Heart left ventricle (tissue), 16 donors: ENCODE data around the gene PGAP2. TPM values are rescaled to one million over a fixed set of nuclear protein-coding genes. Genes with fewer than 3 reads are reported as not detected.
"Not testable (repeated sequence)": the region's sequence is repeated elsewhere in the genome, so short reads cannot be mapped to it uniquely, and the experiment has no call there.

Experiments used
- ATAC-seq, 4 donors: fragments of 200-7000 bp; cut with Tn5 transposase; one replicate each; pipeline ENCODE4 v1.9.1; 2020 to 2022; ENCODE audit warnings: moderate library complexity in 4 of 4, mild to moderate bottlenecking in 3 of 4, moderate number of reproducible peaks in 1 of 4
- DNase-seq, 5 donors: peaks; one replicate each; pipeline ENCODE4 v3.0.0-alpha.2; 2020
- H3K27ac ChIP-seq, 12 donors: fragments of 200-600 bp; sonication (generic) in 4 of 12; one replicate each; pipeline versions ENCODE4 v1.5.0 to v1.8.0; 2016 to 2022; ENCODE audit warnings: mild to moderate bottlenecking in 2 of 12
- H3K27me3 ChIP-seq, 9 donors: fragments of 200-600 bp; sonication (generic) in 2 of 9; one replicate each; pipeline versions ENCODE4 v1.5.1 to v1.8.0; 2016 to 2022; ENCODE audit warnings: mild to moderate bottlenecking in 3 of 9
- H3K36me3 ChIP-seq, 9 donors: fragments of 200-600 bp; sonication (generic) in 2 of 9; one replicate each; pipeline versions ENCODE4 v1.5.0 to v1.8.0; 2018 to 2022; ENCODE audit warnings: mild to moderate bottlenecking in 2 of 9
- H3K4me1 ChIP-seq, 12 donors: fragments of 200-600 bp; sonication (generic) in 4 of 12; one replicate each; pipeline versions ENCODE4 v1.5.0 to v1.8.0; 2016 to 2022; ENCODE audit warnings: mild to moderate bottlenecking in 3 of 12
- H3K4me3 ChIP-seq, 12 donors: fragments of 200-600 bp; sonication (generic) in 4 of 12; one replicate each; pipeline versions ENCODE4 v1.5.0 to v1.8.0; 2017 to 2022; ENCODE audit warnings: mild to moderate bottlenecking in 9 of 12, moderate library complexity in 4 of 12
- H3K9me3 ChIP-seq, 12 donors: fragments of 200-600 bp; sonication (generic) in 4 of 12; one replicate each; pipeline versions ENCODE4 v1.5.0 to v1.8.0; 2016 to 2022; ENCODE audit warnings: mild to moderate bottlenecking in 1 of 12
- CTCF ChIP-seq, 12 donors: fragments of 200-600 bp; sonication (generic) in 4 of 12; IDR thresholded peaks; one replicate each; pipeline versions ENCODE4 v1.5.0 to v1.8.0; 2018 to 2022; ENCODE audit warnings: antibody characterized with exemption in 12 of 12, mild to moderate bottlenecking in 5 of 12
- POLR2A ChIP-seq, 2 donors: fragments of 450-650 bp; IDR thresholded peaks; one replicate each; pipeline ENCODE4 v1.6.1; 2017; ENCODE audit warnings: antibody characterized with exemption in 2 of 2, mild to moderate bottlenecking in 2 of 2, moderate library complexity in 2 of 2
- WGBS, 4 donors: extraction: QIAGEN DNeasy Blood & Tissue Kit in 2 of 4; methylation state at CpG; one replicate each; pipeline versions ENCODE4 v1.1.5 to v1.1.7; 2013 to 2018; 5-methylcytosine and 5-hydroxymethylcytosine counted together
- intact Hi-C, 10 donors: fragments of 100-400 bp; cut with DNase I; formaldehyde crosslinking; loops; one replicate each; pipeline versions ENCODE4 v1.11.1 to v1.14.2; 2022
- polyA plus RNA-seq, 2 donors: library from polyadenylated mRNA; stranded (reverse); fragments of 200-250 nt; gene quantifications; one replicate each; pipeline ENCODE4 v1.2.3, GENCODE V29; 2013
- total RNA-seq, 9 donors: library from RNA; depleted of rRNA in 2 of 9; stranded (reverse); fragments of >200 nt in 2 of 9; fragmentation: NEBNext Ultra II Directional in 3 of 9; extraction: Animal tissue kit (Norgen Biotek cat#: 25700) in 3 of 9; gene quantifications; one replicate each; pipeline versions ENCODE4 v1.1.0 to v1.2.4, GENCODE V29; 2016 to 2023
- donor health status: ischemic (EF 13 %, LVEDD 7.1; RV severe dilation, severe dysfunction).
- donor health status: healthy with polysubstance abuse.
- donor health status: DM: no; HTN: yes; CAD: no.
- donor health status: DM: no; HTN: no; CAD: no.
- donor health status: ischemic (EF 25% LVEDD 6.9; RV normal size, moderate dysfunction).
- donor health status: ischemic (EF 25% LVEDD 5.7; RV mildly dilated, moderate dysfunction).
- donor health status: healthy.
- donor health status: DM: yes; HTN: yes; CAD: no.
- donor health status: ischemic (EF 35%, LVEDD 5.7; RV mildly dilated, moderate dysfunction).
- donor health status: nonischemic (EF 11% LVEDD 7.7; RV severe dilation, severe dysfunction).
- donor health status: DM: yes; HTN: yes; CAD: no.
- donor health status: PGD.
- donor health status: ischemic (EF 29% LVEDD 5.4; RV normal size, mild dysfunction).
- donor health status: nonischemic (EF 23%, LVEDD 6.1; RV moderate dilation, normal function).

Gene PGAP2
- total and polyA plus RNA-seq, 11 donors, result 12.9 to 31.7 (median 21.1) TPM

GRCh38 chr11:3857628-3858027, 49.3 kb downstream of the PGAP2 start:
- DNase-seq (no peak), ATAC-seq (no peak)
- no peaks in the 10 kb centered on the region for H3K9me3 ChIP-seq
- intact Hi-C loops, result loop anchor here in 8 of 10 donors (5.0 to 10.0 kb wide), 4 partner anchors 85 to 130 kb away; no protein-coding TSS in a partner anchor
- peaks cover 5 to 84% (median 55%) of the 10 kb centered on the region in 12 donors for H3K4me1 ChIP-seq
- peak overlapping the region in 7 of 12 donors; percentile 19 to 98 (median 94) for H3K4me3 ChIP-seq
- no peaks in the 10 kb centered on the region for H3K36me3 ChIP-seq
- no peak for TF ChIP-seq POLR2A (IDR thresholded peaks at IDR 0.05)
- TF ChIP-seq CTCF (IDR thresholded peaks at IDR 0.05), result no peak
- H3K27me3 ChIP-seq, result no peaks in the 10 kb centered on the region
- H3K27ac ChIP-seq, result no peak overlapping the region

- Histone ChIP-seq H3K4me3 (peak overlapping the region in 4 of 12 donors; percentile 1 to 23 (median 5)), H3K9me3 (no peaks in the 10 kb centered on the region), H3K27me3 (no peaks in the 10 kb centered on the region), H3K27ac (peak overlapping the region in 11 of 12 donors; percentile 21 to 74 (median 52)), H3K36me3 (no peaks in the 10 kb centered on the region), H3K4me1 (peaks cover 5 to 82% (median 60%) of the 10 kb centered on the region in 12 donors)
- WGBS, 4 donors, result 48 to 62% (median 55%) methylated on average over 3 to 4 of the region's 4 CpGs
- intact Hi-C loops, result loop anchor here in 8 of 10 donors (5.0 to 10.0 kb wide), 4 partner anchors 83 to 128 kb away; no protein-coding TSS in a partner anchor
- peak; percentile 64 to 71 (median 66) for ATAC-seq
- TF ChIP-seq POLR2A (IDR thresholded peaks at IDR 0.05) (no peak), CTCF (IDR thresholded peaks at IDR 0.05) (no peak)
- peak; percentile 77 to 86 (median 81) for DNase-seq
Observed at GRCh38 chr11:3859373-3859881, 51.1 kb downstream of the PGAP2 start.

GRCh38 chr11:3860375-3860774, 52.0 kb downstream of the PGAP2 start:
- peaks cover 5 to 86% (median 68%) of the 10 kb centered on the region in 12 donors for H3K4me1 ChIP-seq
- ATAC-seq, result no peak
- intact Hi-C loops, result no loop called here
- H3K4me3 ChIP-seq, result no peak overlapping the region
- no peak for DNase-seq
- 89 to 96% (median 95%) methylated on average over 2 of the region's 2 CpGs for WGBS, 4 donors
- H3K36me3 ChIP-seq, result no peaks in the 10 kb centered on the region
- H3K27ac ChIP-seq, result no peak overlapping the region
- no peak for TF ChIP-seq POLR2A (IDR thresholded peaks at IDR 0.05)
- no peak for TF ChIP-seq CTCF (IDR thresholded peaks at IDR 0.05)
- no peaks in the 10 kb centered on the region for H3K9me3 ChIP-seq
- H3K27me3 ChIP-seq, result no peaks in the 10 kb centered on the region

- H3K4me1 ChIP-seq, result peaks cover 11 to 91% (median 74%) of the 10 kb centered on the region in 12 donors
- H3K27me3 ChIP-seq, H3K27ac ChIP-seq, H3K36me3 ChIP-seq, intact Hi-C loops, DNase-seq, H3K4me3 ChIP-seq, H3K9me3 ChIP-seq, ATAC-seq: not testable (repeated sequence)
- 82 to 87% (median 86%) methylated on average over 4 of the region's 4 CpGs for WGBS, 4 donors
Observed at GRCh38 chr11:3860898-3861393, 52.6 kb downstream of the PGAP2 start.
